Psoas muscle (tissue), 8 donors: ENCODE results near the gene ITGA11. TPM values are rescaled to one million over a fixed set of nuclear protein-coding genes. Genes with fewer than 3 reads are reported as not detected.

Source experiments
- ATAC-seq, 4 donors: fragments of 200-7000 bp; cut with Tn5 transposase; one replicate each; pipeline ENCODE4 v1.9.1; 2020; ENCODE audit warnings: moderate library complexity in 3 of 4, mild to moderate bottlenecking in 2 of 4
- DNase-seq, 2 donors: peaks; one replicate each; pipeline ENCODE4 v3.0.0-alpha.2; 2020
- H3K27ac ChIP-seq: fragments of 200-600 bp; one replicate; pipeline ENCODE4 v1.8.0; 2022
- H3K27me3 ChIP-seq, 3 donors: fragments of 200-600 bp in 1 of 3; one replicate each; pipeline versions ENCODE4 v1.6.1 to v1.8.0; 2013 to 2022; ENCODE audit warnings: low read length in 2 of 3, mild to moderate bottlenecking in 2 of 3, moderate library complexity in 1 of 3; ENCODE audit not compliant: insufficient read depth in 3 of 3
- H3K36me3 ChIP-seq, 2 donors: fragments of 200-600 bp in 1 of 2; one replicate each; pipeline versions ENCODE4 v1.6.1 to v1.8.0; 2013 to 2022; ENCODE audit warnings: low read depth in 1 of 2, mild to moderate bottlenecking in 1 of 2, moderate library complexity in 1 of 2; ENCODE audit not compliant: insufficient read depth in 1 of 2
- H3K4me1 ChIP-seq: fragments of 200-600 bp; one replicate; pipeline ENCODE4 v1.8.0; 2022
- H3K4me3 ChIP-seq: fragments of 200-600 bp; one replicate; pipeline ENCODE4 v1.8.0; 2022; ENCODE audit warnings: mild to moderate bottlenecking
- H3K9me3 ChIP-seq: fragments of 200-600 bp; one replicate; pipeline ENCODE4 v1.8.0; 2022
- CTCF ChIP-seq: fragments of 200-600 bp; IDR thresholded peaks from one replicate; pipeline ENCODE4 v1.8.0; 2022; ENCODE audit warnings: antibody characterized with exemption
- WGBS, 3 donors: extraction: QIAGEN DNeasy Blood & Tissue Kit; methylation state at CpG; one replicate each; pipeline versions ENCODE4 v1.1.6 to v1.1.7; 2013; 5-methylcytosine and 5-hydroxymethylcytosine counted together
- intact Hi-C, 2 donors: fragments of 100-400 bp; cut with DNase I; formaldehyde crosslinking; loops; one replicate each; pipeline versions ENCODE4 v1.11.0 to v1.14.2; 2022
- polyA plus RNA-seq, 3 donors: library from polyadenylated mRNA; stranded (reverse); fragments of 200-250 nt; gene quantifications; one replicate each; pipeline ENCODE4 v1.2.3, GENCODE V29; 2013
- total RNA-seq, 4 donors: library from RNA; stranded (reverse); fragmentation: NEBNext Ultra II Directional in 2 of 4; extraction: Animal tissue kit (Norgen Biotek cat#: 25700) in 2 of 4; gene quantifications; one replicate each; pipeline versions ENCODE4 v1.2.1 to v1.2.4, GENCODE V29; 2021 to 2023
- donor health status: healthy with polysubstance abuse.
- donor health status: DM: no; HTN: no; CAD: no; lungs with moderate emphysema.
- donor health status: Bipolar disorder and iron deficiency.
- donor health status: healthy.
- donor health status: DM: yes; HTN: yes; CAD: no.
- donor health status: DM: no; HTN: no; CAD: no.
- donor health status: DM: no; HTN: no; CAD: no.
- donor health status: DM: yes; HTN: yes; CAD: no.

Gene ITGA11
- total and polyA plus RNA-seq, 7 donors: 0.10 to 7.9 (median 0.97) TPM

- 79 to 87% (median 81%) methylated on average over 13 to 15 of the region's 15 CpGs for WGBS, 3 donors
- H3K4me3 ChIP-seq: no peak overlapping the region
Observed at GRCh38 chr15:68303560-68304436, 128.2 kb downstream of the ITGA11 start.

GRCh38 chr15:68303134-68303533, 128.8 kb downstream of the ITGA11 start:
- Histone ChIP-seq H3K9me3 (no peaks in the 10 kb centered on the region), H3K4me3 (no peak overlapping the region), H3K27ac (no peak overlapping the region), H3K36me3 (no peaks in the 10 kb centered on the region), H3K4me1 (peaks cover 24% of the 10 kb centered on the region), H3K27me3 (no peaks in the 10 kb centered on the region)
- TF ChIP-seq CTCF: no peak
- 50 to 73% (median 54%) methylated on average over 2 of the region's 2 CpGs for WGBS, 3 donors
- DNase-seq (no peak), ATAC-seq (no peak)
- intact Hi-C loops: loop anchor here (5.0 to 10.0 kb wide), 2 partner anchors 51 to 372 kb away; no protein-coding TSS in a partner anchor

More at GRCh38 chr15:68303560-68304436, 128.2 kb downstream of the ITGA11 start:
- intact Hi-C loops: loop anchor here (5.0 to 10.0 kb wide), 2 partner anchors 51 to 371 kb away; no protein-coding TSS in a partner anchor
- ATAC-seq: no peak
- no peak for TF ChIP-seq CTCF
- Histone ChIP-seq H3K9me3 (no peaks in the 10 kb centered on the region), H3K27ac (no peak overlapping the region), H3K27me3 (no peaks in the 10 kb centered on the region), H3K4me1 (peaks cover 18% of the 10 kb centered on the region), H3K36me3 (no peaks in the 10 kb centered on the region)
- DNase-seq: no peak

DNA sequence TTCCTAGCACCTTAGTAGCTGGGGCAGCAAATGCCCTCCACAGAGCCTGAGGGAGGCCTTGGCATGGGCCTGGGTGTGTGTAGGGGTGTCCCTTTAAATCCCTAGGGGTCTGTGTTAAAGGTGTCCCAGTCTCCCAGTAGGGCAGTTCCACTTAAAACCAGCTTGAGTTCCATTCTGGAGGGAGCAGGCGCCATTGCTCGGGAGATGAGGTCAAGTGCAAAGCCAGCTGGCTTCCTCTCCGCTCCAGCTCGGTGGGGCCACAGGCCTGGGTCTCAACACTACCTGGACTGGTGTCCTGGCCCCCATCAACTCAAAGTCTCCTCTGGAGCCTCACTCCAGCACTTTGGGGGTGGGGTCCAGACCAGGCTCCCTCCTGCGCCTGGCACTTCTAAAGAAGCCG, 129.2 kb downstream of the ITGA11 start:
- intact Hi-C loops: loop anchor here (5.0 to 10.0 kb wide), 2 partner anchors 50 to 372 kb away; no protein-coding TSS in a partner anchor
- WGBS, 3 donors: 85 to 100% (median 90%) methylated on average over 5 to 6 of the region's 6 CpGs
- no peaks in the 10 kb centered on the region for H3K9me3 ChIP-seq

DNA sequence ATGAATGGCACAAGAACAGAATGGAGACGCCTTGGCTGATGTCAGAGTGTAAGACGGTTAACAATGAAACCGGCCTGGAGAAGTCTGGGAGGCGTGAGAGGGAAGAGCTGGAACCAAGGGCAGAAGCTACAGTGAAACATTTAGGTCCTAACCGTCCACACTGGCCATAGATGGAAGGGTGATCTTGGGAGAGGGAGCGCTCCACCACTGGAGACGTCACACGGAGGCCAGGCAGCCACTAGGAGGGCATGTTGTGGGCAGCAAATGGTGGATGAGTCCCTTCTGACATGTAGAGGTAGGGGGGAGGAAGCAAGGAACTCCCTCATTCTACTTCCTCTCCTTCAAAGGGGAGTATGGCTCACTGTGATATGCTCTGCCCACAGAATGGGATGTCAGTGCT, 130.7 kb downstream of the ITGA11 start:
- Histone ChIP-seq H3K9me3 (no peaks in the 10 kb centered on the region), H3K4me1 (peaks cover 22% of the 10 kb centered on the region), H3K27me3 (no peaks in the 10 kb centered on the region), H3K27ac (no peak overlapping the region), H3K4me3 (no peak overlapping the region), H3K36me3 (peaks cover 0 to 10% of the 10 kb centered on the region in 2 donors)
- DNase-seq (no peak), ATAC-seq (no peak)
- 88 to 90% (median 89%) methylated on average over 8 of the region's 8 CpGs for WGBS, 3 donors
- no peak for TF ChIP-seq CTCF
- intact Hi-C loops: loop anchor here (5.0 to 10.0 kb wide), 2 partner anchors 49 to 374 kb away; no protein-coding TSS in a partner anchor

More for the DNA sequence above, 129.2 kb downstream of the ITGA11 start:
- Histone ChIP-seq H3K36me3 (peaks cover 0 to 3% of the 10 kb centered on the region in 2 donors), H3K4me1 (peaks cover 24% of the 10 kb centered on the region), H3K27me3 (no peaks in the 10 kb centered on the region), H3K4me3 (no peak overlapping the region), H3K27ac (no peak overlapping the region)
- ATAC-seq: no peak
- DNase-seq: no peak
- TF ChIP-seq CTCF: no peak
